HCT116 (cell line): ENCODE data around the gene TSPAN16. TPM values are rescaled to one million over a fixed set of nuclear protein-coding genes. Genes with fewer than 3 reads are reported as not detected.

Source experiments
- ATAC-seq: fragments of 200-7000 bp; cut with Tn5 transposase; 2 replicates; pipeline ENCODE4 v1.9.1; 2020; ENCODE audit warnings: mild to moderate bottlenecking, moderate library complexity
- BruUV-seq: library from RNA; stranded (reverse); fragments of 400-500 nt; replicated peaks from 2 replicates; lab custom pipeline; 2021; lab: Mats Ljungman, UMichigan
- CTCF ChIA-PET: fragments of 300-600 bp; sonication (Branson Sonifier 250); formaldehyde crosslinking; loops from one replicate; lab custom pipeline; 2021; ENCODE audit warnings: antibody characterized with exemption; lab: Charles Lee
- POLR2A ChIA-PET: fragments of 300-600, 350-600 bp; sonication (Branson Sonifier 250); formaldehyde crosslinking; loops from one replicate; lab custom pipeline; 2021; ENCODE audit warnings: antibody characterized with exemption; lab: Charles Lee
- RAD21 ChIA-PET, 2 experiments: fragments of 300-600 bp; sonication (Branson Sonifier 250); formaldehyde crosslinking; loops; one replicate each; lab custom pipeline; 2023; ENCODE audit warnings: low total read pairs in 2 of 2; ENCODE audit not compliant: uncharacterized antibody in 2 of 2, unreplicated experiment in 2 of 2, low non-redundant PET in 1 of 2; lab: Charles Lee
- DNase-seq: peaks from one replicate; pipeline ENCODE4 v3.0.0-alpha.2; 2010; ENCODE audit warnings: low read depth, low spot score
- H2AFZ ChIP-seq: fragments of 200-600 bp; shearing (Covaris generic), sonication (generic); 2 replicates; pipeline ENCODE4 v1.6.1; 2017; ENCODE audit warnings: low read depth, mixed run types, mixed read lengths, antibody characterized with exemption, low read length; ENCODE audit not compliant: poor library complexity, severe bottlenecking
- H3K27ac ChIP-seq: 2 replicates; pipeline ENCODE4 v1.5.1; 2012; ENCODE audit warnings: low read depth, low read length
- H3K27me3 ChIP-seq: fragments of 200-600 bp; sonication (generic); 2 replicates; pipeline ENCODE4 v1.6.1; 2016; ENCODE audit warnings: mixed run types, low read length, mixed read lengths; ENCODE audit not compliant: insufficient read depth
- H3K36me3 ChIP-seq, 2 experiments: fragments of 200-500 bp in 1 of 2; fragments of 200-600 bp in 1 of 2; sonication (Bioruptor generic) in 1 of 2; sonication (generic) in 1 of 2; 2 replicates each; pipeline versions ENCODE4 v1.5.1 to v1.6.1; 2014 to 2016; ENCODE audit warnings: low read length in 2 of 2, inconsistent platforms in 1 of 2, mixed read lengths in 1 of 2, mixed run types in 1 of 2; ENCODE audit not compliant: insufficient read depth in 2 of 2, control insufficient read depth in 1 of 2
- H3K4me1 ChIP-seq, 2 experiments: fragments of 200-600 bp in 1 of 2; sonication (generic) in 1 of 2; 2 replicates each; pipeline versions ENCODE4 v1.5.1 to v1.6.1; 2012 to 2017; ENCODE audit warnings: low read length in 2 of 2, inconsistent platforms in 1 of 2, mild to moderate bottlenecking in 1 of 2, mixed read lengths in 1 of 2, mixed run types in 1 of 2, moderate library complexity in 1 of 2; ENCODE audit not compliant: insufficient read depth in 2 of 2, control insufficient read depth in 1 of 2
- H3K4me2 ChIP-seq: fragments of 200-600 bp; sonication (generic); 2 replicates; pipeline ENCODE4 v1.6.1; 2017; ENCODE audit warnings: mixed run types, low read length, mixed read lengths
- H3K4me3 ChIP-seq, 2 experiments: fragments of 200-600 bp in 1 of 2; sonication (generic) in 1 of 2; replicated peaks in 1 of 2; 2 replicates each; pipeline ENCODE4 v1.5.1; 2011 to 2016; ENCODE audit warnings: low read length in 2 of 2, control low read depth in 1 of 2, low read depth in 1 of 2, mild to moderate bottlenecking in 1 of 2, mixed read lengths in 1 of 2, mixed run types in 1 of 2
- H3K79me2 ChIP-seq: fragments of 200-600 bp; sonication (generic); 2 replicates; pipeline ENCODE4 v1.6.1; 2017; ENCODE audit warnings: mild to moderate bottlenecking, mixed run types, low read length, moderate library complexity, mixed read lengths; ENCODE audit not compliant: insufficient read depth
- H3K9ac ChIP-seq: fragments of 200-600 bp; sonication (generic); 2 replicates; pipeline ENCODE4 v1.6.1; 2016; ENCODE audit warnings: low read length, mixed read lengths
- H3K9me2 ChIP-seq: fragments of 200-600 bp; sonication (generic), shearing (Covaris generic); 2 replicates; pipeline ENCODE4 v1.6.1; 2017; ENCODE audit warnings: mixed run types, mild to moderate bottlenecking, moderate library complexity; ENCODE audit not compliant: insufficient read depth
- H3K9me3 ChIP-seq, 2 experiments: fragments of 200-500 bp in 1 of 2; fragments of 200-600 bp in 1 of 2; sonication (Bioruptor generic) in 1 of 2; sonication (generic) in 1 of 2; 2 replicates each; pipeline ENCODE4 v1.6.1; 2014 to 2017; ENCODE audit warnings: low read length in 2 of 2, mixed read lengths in 2 of 2, inconsistent platforms in 1 of 2, low read depth in 1 of 2, mild to moderate bottlenecking in 1 of 2, mixed run types in 1 of 2, moderate library complexity in 1 of 2; ENCODE audit not compliant: control insufficient read depth in 1 of 2, insufficient read depth in 1 of 2
- H4K20me1 ChIP-seq: fragments of 200-600 bp; sonication (generic), shearing (Covaris generic); 2 replicates; pipeline ENCODE4 v1.6.1; 2017; ENCODE audit warnings: mixed run types, mild to moderate bottlenecking, moderate library complexity; ENCODE audit not compliant: insufficient read depth
- ELF1 ChIP-seq: IDR thresholded peaks from 2 replicates; pipeline ENCODE4 v1.6.1; 2012; ENCODE audit warnings: low read depth, borderline replicate concordance
- EZH2 ChIP-seq: fragments of 200-600 bp; sonication (generic); IDR thresholded peaks from 2 replicates; pipeline ENCODE4 v1.6.1; 2017; ENCODE audit warnings: antibody characterized with exemption, mixed run types
- MAX ChIP-seq: IDR thresholded peaks from 2 replicates; pipeline ENCODE4 v1.6.1; 2012
- POLR2A ChIP-seq: IDR thresholded peaks from 2 replicates; pipeline ENCODE4 v1.7.0; 2011; ENCODE audit warnings: borderline replicate concordance; ENCODE audit not compliant: insufficient read depth, insufficient read length; ENCODE audit errors: extremely low read depth
- POLR2AphosphoS5 ChIP-seq: IDR thresholded peaks from 2 replicates; pipeline ENCODE4 v1.6.1; 2011; ENCODE audit warnings: mild to moderate bottlenecking, low read depth, low read length, moderate library complexity
- REST ChIP-seq: IDR thresholded peaks from 2 replicates; pipeline ENCODE4 v1.6.1; 2012; ENCODE audit warnings: low read depth
- SP1 ChIP-seq: IDR thresholded peaks from 2 replicates; pipeline ENCODE4 v1.6.1; 2012; ENCODE audit warnings: low read depth
- SRF ChIP-seq: IDR thresholded peaks from 2 replicates; pipeline ENCODE4 v1.6.1; 2012; ENCODE audit warnings: low read depth
- YY1 ChIP-seq: IDR thresholded peaks from 2 replicates; pipeline ENCODE4 v1.6.1; 2011; ENCODE audit warnings: low read length, low read depth, moderate library complexity, mild to moderate bottlenecking; ENCODE audit not compliant: insufficient replicate concordance; ENCODE audit errors: extremely low read depth
- ZBTB33 ChIP-seq: IDR thresholded peaks from 2 replicates; pipeline ENCODE4 v1.6.1; 2011; ENCODE audit warnings: mild to moderate bottlenecking, low read length, moderate library complexity; ENCODE audit not compliant: insufficient replicate concordance; ENCODE audit errors: extremely low read depth
- ZFX ChIP-seq: fragments of 450-650 bp; IDR thresholded peaks from 2 replicates; pipeline ENCODE4 v1.6.1; 2017
- intact Hi-C: fragments of 100-400 bp; cut with micrococcal nuclease; formaldehyde crosslinking; loops from 2 replicates; pipeline ENCODE4 v1.10.0; 2022
- total RNA-seq: library from RNA; stranded (reverse); gene quantifications from one replicate; pipeline ENCODE4 v1.2.1, GENCODE V29; 2021; ENCODE audit not compliant: unreplicated experiment
- TF ChIP-seq, protein P1 (sequence below): IDR thresholded peaks from 2 replicates; pipeline ENCODE4 v1.6.1; 2012
- TF ChIP-seq, protein P2 (sequence below), 3 experiments: fragments of 200-600 bp in 1 of 3; sonication (generic) in 1 of 3; IDR thresholded peaks in 2 of 3; conservative IDR thresholded peaks in 1 of 3; 2 replicates each; pipeline ENCODE4 v1.5.1; 2012 to 2017; ENCODE audit warnings: low read depth in 2 of 3, low read length in 2 of 3, antibody characterized with exemption in 1 of 3, borderline replicate concordance in 1 of 3, control low read depth in 1 of 3, mild to moderate bottlenecking in 1 of 3, mixed read lengths in 1 of 3, mixed run types in 1 of 3, moderate library complexity in 1 of 3; ENCODE audit not compliant: insufficient read depth in 1 of 3

TSPAN16 gene
- total RNA-seq, 1 experiment from 2014 or later, result not detected

- no peak for TF ChIP-seq ZBTB33
- TF ChIP-seq ELF1, result no peak
Observed at GRCh38 chr19:11256189-11256588, 39.8 kb upstream of the TSPAN16 start (continued).

- Histone ChIP-seq H3K27ac (no peak overlapping the region), H3K4me2 (no peak overlapping the region), H3K36me3 (no peaks in the 10 kb centered on the region), H3K9ac (no peak overlapping the region), H3K79me2 (peaks cover 4% of the 10 kb centered on the region; the same call in 1 of the 2 replicates), H3K4me3 (no peak overlapping the region), H3K27me3 (no peaks in the 10 kb centered on the region), H2AFZ (no peak overlapping the region), H4K20me1 (no peaks in the 10 kb centered on the region), H3K4me1 (peaks cover 0 to 10% of the 10 kb centered on the region in 2 experiments; a peak in 2 of 4 replicates), H3K9me2 (no peaks in the 10 kb centered on the region), H3K9me3 (no peaks in the 10 kb centered on the region)
- ChIA-PET CTCF (no interaction called here), POLR2A (no interaction called here), RAD21 (no interaction called here)
- DNase-seq, result no peak
- BruUV-seq, result no TSS peak
- no peak for ATAC-seq
- intact Hi-C loops, result no loop called here
- TF ChIP-seq ELF1 (no peak), ZFX (no peak), EZH2 (no peak), SRF (no peak), REST (no peak), YY1 (no peak), SP1 (no peak), MAX (no peak; the same call in 1 of the 2 replicates), ZBTB33 (no peak), POLR2A (no peak), POLR2AphosphoS5 (no peak)
- TF ChIP-seq, protein P1, sequence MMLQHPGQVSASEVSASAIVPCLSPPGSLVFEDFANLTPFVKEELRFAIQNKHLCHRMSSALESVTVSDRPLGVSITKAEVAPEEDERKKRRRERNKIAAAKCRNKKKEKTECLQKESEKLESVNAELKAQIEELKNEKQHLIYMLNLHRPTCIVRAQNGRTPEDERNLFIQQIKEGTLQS, result no peak
- TF ChIP-seq, protein P2, sequence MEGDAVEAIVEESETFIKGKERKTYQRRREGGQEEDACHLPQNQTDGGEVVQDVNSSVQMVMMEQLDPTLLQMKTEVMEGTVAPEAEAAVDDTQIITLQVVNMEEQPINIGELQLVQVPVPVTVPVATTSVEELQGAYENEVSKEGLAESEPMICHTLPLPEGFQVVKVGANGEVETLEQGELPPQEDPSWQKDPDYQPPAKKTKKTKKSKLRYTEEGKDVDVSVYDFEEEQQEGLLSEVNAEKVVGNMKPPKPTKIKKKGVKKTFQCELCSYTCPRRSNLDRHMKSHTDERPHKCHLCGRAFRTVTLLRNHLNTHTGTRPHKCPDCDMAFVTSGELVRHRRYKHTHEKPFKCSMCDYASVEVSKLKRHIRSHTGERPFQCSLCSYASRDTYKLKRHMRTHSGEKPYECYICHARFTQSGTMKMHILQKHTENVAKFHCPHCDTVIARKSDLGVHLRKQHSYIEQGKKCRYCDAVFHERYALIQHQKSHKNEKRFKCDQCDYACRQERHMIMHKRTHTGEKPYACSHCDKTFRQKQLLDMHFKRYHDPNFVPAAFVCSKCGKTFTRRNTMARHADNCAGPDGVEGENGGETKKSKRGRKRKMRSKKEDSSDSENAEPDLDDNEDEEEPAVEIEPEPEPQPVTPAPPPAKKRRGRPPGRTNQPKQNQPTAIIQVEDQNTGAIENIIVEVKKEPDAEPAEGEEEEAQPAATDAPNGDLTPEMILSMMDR (IDR thresholded peaks at IDR 0.05 in 2 of 3, conservative IDR thresholded peaks at IDR 0.05 in 1 of 3; ENCODE audit: borderline replicate concordance in 1 of 3, insufficient read depth in 1 of 3, low read depth in 2 of 3, low read length in 2 of 3), result no peak
Observed at GRCh38 chr19:11257846-11258380, 38.0 kb upstream of the TSPAN16 start.
